ENCODE measurements around the gene CARNS1. TPM values are rescaled to one million over a fixed set of nuclear protein-coding genes. Genes with fewer than 3 reads are reported as not detected.

CARNS1 gene
- total and polyA plus RNA-seq, 10 of the 15 experiments (the other 5 are each of a cell fraction or from before 2014, with no cell fraction given), result 0.02 to 0.14 (median 0.10) TPM; not detected in 3

DNA sequence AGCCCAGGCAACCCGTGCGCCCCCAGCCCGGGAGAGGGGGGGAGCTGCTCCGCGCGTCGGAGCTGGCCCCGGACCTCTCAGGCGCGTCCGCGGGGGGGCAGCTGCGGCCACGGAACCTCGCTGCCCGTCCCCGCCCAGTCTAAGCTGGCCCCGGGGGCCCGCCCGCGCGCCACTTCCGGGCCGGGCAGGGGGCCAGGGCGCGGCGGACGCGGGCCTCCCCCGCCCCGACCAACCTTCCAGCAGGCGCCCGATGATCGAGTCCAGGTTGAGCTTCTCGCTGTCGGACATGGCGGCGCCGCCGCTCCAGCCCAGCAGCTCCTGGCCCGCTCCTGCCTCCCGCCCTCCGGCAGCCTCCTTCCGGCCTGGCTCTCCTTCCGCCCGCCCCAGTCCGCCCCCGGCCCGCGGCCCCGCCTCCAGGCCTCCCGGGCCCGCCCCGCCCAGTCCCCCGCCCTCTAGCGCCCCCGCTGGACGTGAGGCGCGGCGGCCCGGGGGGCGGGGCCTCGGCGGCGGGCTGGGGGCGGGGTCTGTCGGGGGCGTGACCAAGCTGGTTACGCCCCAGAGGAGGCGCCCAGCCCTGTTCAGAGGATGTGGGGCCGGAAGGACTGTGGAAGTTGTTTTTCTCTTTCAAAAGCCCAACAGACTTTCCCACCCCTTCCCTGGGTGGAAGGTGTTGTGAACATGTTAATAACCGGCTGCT is 13.8 kb upstream of the CARNS1 start, which contains the start of gene PPP1CA:
TSS of gene PPP1CA (minus strand) at position 364 of the 697 bp plus-strand sequence. CDS start at position 288, 76 bp downstream.
- peaks cover 50% of the 10 kb centered on the region for H3K4me1 ChIP-seq (ENCODE audit: control insufficient read depth, insufficient read depth, low read length)
- no peaks in the 10 kb centered on the region; the same call in 1 of the 2 replicates for H4K20me1 ChIP-seq (ENCODE audit: control insufficient read depth, insufficient read depth)
- H3K27me3 ChIP-seq (replicated peaks in 1 of 2; ENCODE audit: control insufficient read depth in 2 of 2, insufficient read depth in 2 of 2, low read length in 1 of 2), result no peaks in the 10 kb centered on the region
- intact Hi-C loops (cut with micrococcal nuclease; ENCODE audit: unreplicated experiment) (loop anchor here (1.0 to 5.0 kb wide), 4 partner anchors 36 to 105 kb away; partner anchors contain the start of genes AIP, PTPRCAP and TMEM134), in situ Hi-C loops (cut with MboI) (no loop called here)
- H3K4me3 ChIP-seq, result peak within 1 kb of the TSS; percentile 80
- peak within 1 kb of the TSS; percentile 79 for H2AFZ ChIP-seq (ENCODE audit: control insufficient read depth, low read depth, low read length)
- no peaks in the 10 kb centered on the region; the same call in 2 of the 3 replicates for H3K9me3 ChIP-seq (replicated peaks; ENCODE audit: control insufficient read depth, insufficient read depth, low read length)
- ATAC-seq (peak; percentile 77), FAIRE-seq (peak; percentile 89), DNase-seq (ENCODE audit: low read depth, low spot score) (no peak)
- WGBS (ENCODE audit: insufficient coverage, insufficient replicate concordance, low lambda C conversion rate, missing lambda C conversion rate), result 2% methylated on average over 50 of the region's 73 CpGs
- ChIA-PET SMC1A (ENCODE audit: uncharacterized antibody, unreplicated experiment) (interaction anchor here (0.6 to 5.7 kb wide), 21 partner anchors 9 to 146 kb away, joined by 3 to 46 read pairs (median 4); partner anchors contain the start of genes AIP, PITPNM1, POLD4 and PTPRCAP), RAD21 (ENCODE audit: unreplicated experiment) (interaction anchor here (0.6 to 6.4 kb wide), 39 partner anchors 10 to 1089 kb away, joined by 3 to 112 read pairs (median 4); partner anchors contain the start of genes AIP, ANKRD13D, CORO1B and PITPNM1), CTCF (interaction anchor here (0.6 to 5.0 kb wide), 34 partner anchors 10 to 187 kb away, joined by 3 to 53 read pairs (median 5); partner anchors contain the start of genes AIP, CDK2AP2, GSTP1 and PITPNM1), POLR2A (interaction anchor here (0.6 to 7.3 kb wide), 29 partner anchors 9 to 317 kb away, joined by 3 to 112 read pairs (median 9); partner anchors contain the start of genes AIP, CLCF1, CORO1B and NUDT8)
- peak within 1 kb of the TSS; percentile 95 for H3K9ac ChIP-seq (ENCODE audit: control insufficient read depth, insufficient read depth, low read length)
- H3K27ac ChIP-seq (ENCODE audit: control insufficient read depth, insufficient read depth), result peak within 1 kb of the TSS; percentile 99
- H3K4me2 ChIP-seq (ENCODE audit: control insufficient read depth, insufficient read depth), result peak within 1 kb of the TSS; percentile 98
- H3K79me2 ChIP-seq (ENCODE audit: control insufficient read depth, insufficient read depth, low read length), result peaks cover 58% of the 10 kb centered on the region
- H3K36me3 ChIP-seq (ENCODE audit: control insufficient read depth in 2 of 2, insufficient read depth in 2 of 2, low read length in 1 of 2), result peaks cover 20 to 24% of the 10 kb centered on the region in 2 experiments
- no TSS peak for BruUV-seq (replicated peaks)
- TF ChIP-seq, protein P1, sequence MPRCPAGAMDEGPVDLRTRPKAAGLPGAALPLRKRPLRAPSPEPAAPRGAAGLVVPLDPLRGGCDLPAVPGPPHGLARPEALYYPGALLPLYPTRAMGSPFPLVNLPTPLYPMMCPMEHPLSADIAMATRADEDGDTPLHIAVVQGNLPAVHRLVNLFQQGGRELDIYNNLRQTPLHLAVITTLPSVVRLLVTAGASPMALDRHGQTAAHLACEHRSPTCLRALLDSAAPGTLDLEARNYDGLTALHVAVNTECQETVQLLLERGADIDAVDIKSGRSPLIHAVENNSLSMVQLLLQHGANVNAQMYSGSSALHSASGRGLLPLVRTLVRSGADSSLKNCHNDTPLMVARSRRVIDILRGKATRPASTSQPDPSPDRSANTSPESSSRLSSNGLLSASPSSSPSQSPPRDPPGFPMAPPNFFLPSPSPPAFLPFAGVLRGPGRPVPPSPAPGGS (IDR thresholded peaks at IDR 0.05; ENCODE audit: borderline replicate concordance, insufficient read depth, low read depth, low read length, poor library complexity, severe bottlenecking), result no peak
- TF ChIP-seq RUNX3 (IDR thresholded peaks at IDR 0.05; ENCODE audit: low read length), result no peak
- TF ChIP-seq GATAD2B (conservative IDR thresholded peaks at IDR 0.05; ENCODE audit: low read depth), result peak; percentile 99
- TF ChIP-seq ETV6 (conservative IDR thresholded peaks at IDR 0.05 in 1 of 2, IDR thresholded peaks at IDR 0.05 in 1 of 2; ENCODE audit: borderline replicate concordance in 1 of 2, low read depth in 1 of 2), result 0 out of 4 replicates have a peak, but pooled peaks of 1 of the 2 experiments have one; percentile 12
- TF ChIP-seq CREM (IDR thresholded peaks at IDR 0.05; ENCODE audit: low read depth), result no peak
- TF ChIP-seq EED (IDR thresholded peaks at IDR 0.05; ENCODE audit: low read depth), result no peak
- no peak for TF ChIP-seq NR2C2 (IDR thresholded peaks at IDR 0.05; ENCODE audit: borderline replicate concordance, control insufficient read depth, insufficient read length, low read depth)
- TF ChIP-seq KDM1A (IDR thresholded peaks at IDR 0.05; ENCODE audit: borderline replicate concordance), result no peak
- peak; percentile 83; the same call in 1 of the 2 replicates for TF ChIP-seq RB1 (IDR thresholded peaks at IDR 0.05; ENCODE audit: borderline replicate concordance)
- TF ChIP-seq TCF3 (IDR thresholded peaks at IDR 0.05; ENCODE audit: borderline replicate concordance, insufficient read depth, low read depth, low read length), result peak; percentile 25; the same call in 1 of the 2 replicates
- TF ChIP-seq ZNF622 (IDR thresholded peaks at IDR 0.05), result no peak
- no peak for TF ChIP-seq NFIC (IDR thresholded peaks at IDR 0.05; ENCODE audit: low read depth, low read length)
- TF ChIP-seq, protein P2, sequence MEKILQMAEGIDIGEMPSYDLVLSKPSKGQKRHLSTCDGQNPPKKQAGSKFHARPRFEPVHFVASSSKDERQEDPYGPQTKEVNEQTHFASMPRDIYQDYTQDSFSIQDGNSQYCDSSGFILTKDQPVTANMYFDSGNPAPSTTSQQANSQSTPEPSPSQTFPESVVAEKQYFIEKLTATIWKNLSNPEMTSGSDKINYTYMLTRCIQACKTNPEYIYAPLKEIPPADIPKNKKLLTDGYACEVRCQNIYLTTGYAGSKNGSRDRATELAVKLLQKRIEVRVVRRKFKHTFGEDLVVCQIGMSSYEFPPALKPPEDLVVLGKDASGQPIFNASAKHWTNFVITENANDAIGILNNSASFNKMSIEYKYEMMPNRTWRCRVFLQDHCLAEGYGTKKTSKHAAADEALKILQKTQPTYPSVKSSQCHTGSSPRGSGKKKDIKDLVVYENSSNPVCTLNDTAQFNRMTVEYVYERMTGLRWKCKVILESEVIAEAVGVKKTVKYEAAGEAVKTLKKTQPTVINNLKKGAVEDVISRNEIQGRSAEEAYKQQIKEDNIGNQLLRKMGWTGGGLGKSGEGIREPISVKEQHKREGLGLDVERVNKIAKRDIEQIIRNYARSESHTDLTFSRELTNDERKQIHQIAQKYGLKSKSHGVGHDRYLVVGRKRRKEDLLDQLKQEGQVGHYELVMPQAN (conservative IDR thresholded peaks at IDR 0.05), result peak; percentile 91
- TF ChIP-seq DPF2 (IDR thresholded peaks at IDR 0.05), result peak; percentile 82
- peak in 1 of 2 experiments; percentile 49; a peak in 1 of 4 replicates for TF ChIP-seq SRF (IDR thresholded peaks at IDR 0.05; ENCODE audit: low read depth in 2 of 2, low read length in 2 of 2)
- TF ChIP-seq, protein P3, sequence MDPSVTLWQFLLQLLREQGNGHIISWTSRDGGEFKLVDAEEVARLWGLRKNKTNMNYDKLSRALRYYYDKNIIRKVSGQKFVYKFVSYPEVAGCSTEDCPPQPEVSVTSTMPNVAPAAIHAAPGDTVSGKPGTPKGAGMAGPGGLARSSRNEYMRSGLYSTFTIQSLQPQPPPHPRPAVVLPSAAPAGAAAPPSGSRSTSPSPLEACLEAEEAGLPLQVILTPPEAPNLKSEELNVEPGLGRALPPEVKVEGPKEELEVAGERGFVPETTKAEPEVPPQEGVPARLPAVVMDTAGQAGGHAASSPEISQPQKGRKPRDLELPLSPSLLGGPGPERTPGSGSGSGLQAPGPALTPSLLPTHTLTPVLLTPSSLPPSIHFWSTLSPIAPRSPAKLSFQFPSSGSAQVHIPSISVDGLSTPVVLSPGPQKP (IDR thresholded peaks at IDR 0.05; ENCODE audit: low read depth, low read length), result peak; percentile 50; the same call in 1 of the 2 replicates
- no peak for TF ChIP-seq CHD1 (IDR thresholded peaks at IDR 0.05; ENCODE audit: low read depth, low read length)
- no peak for TF ChIP-seq RFX5 (IDR thresholded peaks at IDR 0.05; ENCODE audit: low read depth, low read length)
